A673 (cell line): ENCODE data around the gene MOB3A. TPM values are rescaled to one million over a fixed set of nuclear protein-coding genes. Genes with fewer than 3 reads are reported as not detected.

Experiments used
- BruUV-seq: library from RNA; stranded (reverse); fragments of 400-500 nt; replicated peaks from 2 replicates; lab custom pipeline; 2021; lab: Mats Ljungman, UMichigan
- CTCF ChIA-PET: fragments of 300-600 bp; sonication (Branson Sonifier 250); formaldehyde crosslinking; loops from one replicate; lab custom pipeline; 2022; ENCODE audit warnings: antibody characterized with exemption; lab: Charles Lee
- POLR2A ChIA-PET: fragments of 300-600 bp; sonication (Branson Sonifier 250); formaldehyde crosslinking; loops from one replicate; lab custom pipeline; 2022; ENCODE audit warnings: antibody characterized with exemption; ENCODE audit not compliant: low non-redundant PET; lab: Charles Lee
- DNase-seq: peaks from one replicate; pipeline ENCODE4 v3.0.0-alpha.2; 2015; ENCODE audit warnings: low spot score
- H3K27ac ChIP-seq: fragments of 200-600 bp; sonication (generic); 2 replicates; pipeline ENCODE4 v1.5.1; 2016; ENCODE audit warnings: mixed run types, low read depth, mild to moderate bottlenecking, mixed read lengths, antibody characterized with exemption, low read length; ENCODE audit not compliant: poor library complexity, severe bottlenecking
- H3K27me3 ChIP-seq: fragments of 200-600 bp; sonication (generic); replicated peaks from 2 replicates; pipeline ENCODE4 v1.6.1; 2017; ENCODE audit warnings: mixed run types, low read depth, mild to moderate bottlenecking, mixed read lengths, antibody characterized with exemption, low read length; ENCODE audit not compliant: insufficient read depth, poor library complexity
- H3K36me3 ChIP-seq: fragments of 200-600 bp; sonication (generic); 2 replicates; pipeline ENCODE4 v1.6.1; 2016; ENCODE audit warnings: mixed run types, mild to moderate bottlenecking, mixed read lengths, antibody characterized with exemption, low read length; ENCODE audit not compliant: insufficient read depth, poor library complexity, severe bottlenecking
- H3K4me1 ChIP-seq: fragments of 200-600 bp; sonication (generic); 2 replicates; pipeline ENCODE4 v1.6.1; 2017; ENCODE audit warnings: mixed run types, mild to moderate bottlenecking, mixed read lengths, antibody characterized with exemption, low read length; ENCODE audit not compliant: insufficient read depth, poor library complexity, severe bottlenecking
- H3K4me3 ChIP-seq: fragments of 200-600 bp; sonication (generic); 2 replicates; pipeline ENCODE4 v1.5.1; 2016; ENCODE audit warnings: low read depth, mixed run types, mild to moderate bottlenecking, mixed read lengths, low read length; ENCODE audit not compliant: poor library complexity, severe bottlenecking
- H3K9me3 ChIP-seq: fragments of 200-600 bp; sonication (generic); 2 replicates; pipeline ENCODE4 v1.6.1; 2016; ENCODE audit warnings: mixed run types, low read depth, mild to moderate bottlenecking, mixed read lengths, antibody characterized with exemption, low read length; ENCODE audit not compliant: poor library complexity, severe bottlenecking
- CTCF ChIP-seq: fragments of 300-800, 200-600 bp; sonication (generic); conservative IDR thresholded peaks from 2 replicates; pipeline ENCODE4 v1.5.1; 2017; ENCODE audit warnings: low read depth, mild to moderate bottlenecking, antibody characterized with exemption, low read length, moderate library complexity, mixed read lengths
- EZH2 ChIP-seq: fragments of 200-600 bp; sonication (generic); IDR thresholded peaks from 2 replicates; pipeline ENCODE4 v1.6.1; 2017; ENCODE audit warnings: borderline replicate concordance, low read depth, mild to moderate bottlenecking, mixed read lengths, antibody characterized with exemption, low read length; ENCODE audit not compliant: poor library complexity, severe bottlenecking
- intact Hi-C: fragments of 100-400 bp; cut with micrococcal nuclease; formaldehyde crosslinking; loops from one replicate; pipeline ENCODE4 v1.10.0; 2022; ENCODE audit not compliant: unreplicated experiment
- total RNA-seq: library from RNA; stranded (reverse); gene quantifications from 2 replicates; pipeline ENCODE4 v1.2.3, GENCODE V29; 2021

Gene MOB3A
- total RNA-seq, 1 experiment from 2014 or later: 40.7 TPM

- Histone ChIP-seq H3K27me3 (no peaks in the 10 kb centered on the region), H3K36me3 (peaks cover 91% of the 10 kb centered on the region), H3K27ac (no peak overlapping the region), H3K9me3 (no peaks in the 10 kb centered on the region), H3K4me1 (no peaks in the 10 kb centered on the region), H3K4me3 (no peak overlapping the region)
- POLR2A ChIA-PET: no interaction called here
- intact Hi-C loops: no loop called here
- CTCF ChIA-PET: no interaction called here
- BruUV-seq: no TSS peak
- TF ChIP-seq CTCF (no peak), EZH2 (no peak)
- no peak for DNase-seq
Observed at GRCh38 chr19:2114821-2115220, 18.7 kb upstream of the MOB3A start.

GRCh38 chr19:2114218-2114617, 18.1 kb upstream of the MOB3A start:
- CTCF ChIA-PET: no interaction called here
- peaks cover 95% of the 10 kb centered on the region for H3K36me3 ChIP-seq
- H3K4me1 ChIP-seq: no peaks in the 10 kb centered on the region
- H3K27me3 ChIP-seq: no peaks in the 10 kb centered on the region
- no peak for DNase-seq
- intact Hi-C loops: no loop called here
- TF ChIP-seq EZH2 (no peak), CTCF (no peak)
- no peaks in the 10 kb centered on the region for H3K9me3 ChIP-seq
- POLR2A ChIA-PET: no interaction called here
- H3K27ac ChIP-seq: no peak overlapping the region
- BruUV-seq: no TSS peak
- no peak overlapping the region for H3K4me3 ChIP-seq

GRCh38 chr19:2113439-2114211, 17.5 kb upstream of the MOB3A start:
- H3K4me1 ChIP-seq: no peaks in the 10 kb centered on the region
- ChIA-PET CTCF (no interaction called here), POLR2A (interaction anchor here (0.5 kb wide), 1 partner anchor 1915 kb away, joined by 5 read pairs; no protein-coding TSS in a partner anchor)
- DNase-seq: peak; percentile 56
- intact Hi-C loops: no loop called here
- H3K4me3 ChIP-seq: no peak overlapping the region
- peaks cover 96% of the 10 kb centered on the region for H3K36me3 ChIP-seq
- H3K27ac ChIP-seq: no peak overlapping the region
- no peaks in the 10 kb centered on the region for H3K27me3 ChIP-seq
- TF ChIP-seq EZH2 (no peak), CTCF (no peak)
- BruUV-seq: no TSS peak
- H3K9me3 ChIP-seq: no peaks in the 10 kb centered on the region
